D341Med (cell line): ENCODE measurements around the gene GAPDHS.
A peak's percentile ranks its signal among the peaks of the same experiment; 100 is the strongest.

Experiments used
- DNase-seq: peaks from one replicate; pipeline ENCODE4 v3.0.0; 2012; ENCODE audit warnings: low spot score

GAPDHS gene

DNA sequence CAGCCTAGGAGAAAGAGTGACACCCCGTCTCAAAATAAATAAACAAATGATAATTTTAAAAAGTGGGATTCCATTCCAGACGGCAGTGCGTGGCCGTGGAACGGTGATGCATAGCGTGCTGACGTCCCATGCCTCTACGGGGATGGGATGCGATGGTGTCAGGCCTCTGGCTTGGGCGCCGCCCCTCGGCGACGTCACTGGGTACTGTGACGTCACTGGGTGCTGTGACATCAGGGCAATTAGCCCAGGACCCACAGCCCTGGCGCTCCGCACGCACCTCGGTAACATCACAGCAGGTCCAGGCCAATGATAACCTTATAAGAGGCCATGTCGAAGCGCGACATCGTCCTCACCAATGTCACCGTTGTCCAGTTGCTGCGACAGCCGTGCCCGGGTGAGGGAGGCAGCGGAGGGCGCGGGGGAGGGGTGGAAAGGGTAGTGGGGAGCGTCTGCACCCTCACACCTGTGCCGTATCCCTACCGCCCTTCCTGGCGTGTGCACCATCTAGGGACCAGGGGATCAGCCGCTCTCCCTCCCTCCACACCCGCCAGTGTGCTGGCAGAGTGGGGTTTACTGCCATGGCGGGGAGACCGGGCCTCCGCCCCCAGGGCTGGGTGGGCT lies at the start of gene GAPDHS:
Gene GAPDHS, plus strand, starts transcription at position 256 of the 621 bp plus-strand sequence. Its CDS starts 72 bp downstream, at position 328.
- DNase-seq, result no peak

DNA sequence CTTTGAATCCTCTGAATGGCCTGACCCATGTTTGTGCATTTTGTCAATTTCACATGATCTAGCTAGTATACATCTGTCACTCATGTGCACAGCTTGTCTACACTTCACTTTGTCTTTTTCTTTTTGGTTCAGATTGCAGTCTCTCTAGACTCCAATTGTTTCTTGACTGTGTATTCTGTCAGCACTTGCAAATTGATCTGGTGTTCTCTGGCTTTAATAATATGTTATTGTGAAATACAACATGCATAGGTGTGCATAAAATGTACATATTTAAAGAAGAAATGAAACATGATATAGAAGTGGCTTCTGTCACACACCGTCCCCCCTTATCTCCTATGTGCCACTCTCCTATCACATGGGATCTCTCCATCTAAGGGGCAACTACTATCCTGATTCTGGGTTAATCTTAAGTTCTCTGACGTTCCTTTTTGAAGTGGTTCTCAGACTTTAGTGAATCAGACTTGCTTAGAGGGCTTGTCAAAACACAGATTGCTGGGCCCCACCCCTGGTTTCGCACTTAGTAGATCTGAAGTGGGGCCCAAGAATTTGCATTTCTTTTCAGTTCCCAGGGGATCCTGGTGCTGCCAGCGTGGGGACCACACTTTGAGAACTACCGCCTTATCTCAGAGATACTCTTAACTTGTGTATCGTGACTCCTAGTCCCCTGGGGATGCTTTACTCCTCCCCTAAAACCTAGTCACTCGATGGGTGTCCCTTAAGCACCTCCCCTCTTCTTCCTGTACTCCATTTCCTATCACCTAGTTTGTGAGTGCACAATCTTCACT lies 48.8 kb upstream of the GAPDHS start:
- no peak for DNase-seq

DNA sequence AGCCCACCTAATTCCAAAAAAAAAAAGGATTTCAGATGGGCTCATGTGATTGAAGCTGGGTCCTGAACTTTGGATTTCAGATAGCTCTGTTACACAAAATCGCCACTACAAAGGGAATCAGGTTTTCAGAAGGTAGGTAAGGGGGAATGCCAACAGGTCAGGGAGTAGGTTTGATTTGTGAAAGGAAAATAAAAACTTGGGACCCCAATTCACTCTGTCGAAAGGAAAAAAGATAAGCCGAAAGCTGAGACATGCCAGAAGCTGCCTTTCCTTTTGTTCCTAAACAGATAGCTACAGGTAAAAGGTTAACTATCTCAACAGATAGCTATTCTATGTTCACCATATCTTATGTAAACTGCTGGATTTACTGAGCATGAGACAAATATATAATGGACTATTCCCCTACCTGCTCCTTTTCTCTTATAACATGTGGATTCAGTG lies 47.0 kb upstream of the GAPDHS start:
- DNase-seq, result no peak

DNA sequence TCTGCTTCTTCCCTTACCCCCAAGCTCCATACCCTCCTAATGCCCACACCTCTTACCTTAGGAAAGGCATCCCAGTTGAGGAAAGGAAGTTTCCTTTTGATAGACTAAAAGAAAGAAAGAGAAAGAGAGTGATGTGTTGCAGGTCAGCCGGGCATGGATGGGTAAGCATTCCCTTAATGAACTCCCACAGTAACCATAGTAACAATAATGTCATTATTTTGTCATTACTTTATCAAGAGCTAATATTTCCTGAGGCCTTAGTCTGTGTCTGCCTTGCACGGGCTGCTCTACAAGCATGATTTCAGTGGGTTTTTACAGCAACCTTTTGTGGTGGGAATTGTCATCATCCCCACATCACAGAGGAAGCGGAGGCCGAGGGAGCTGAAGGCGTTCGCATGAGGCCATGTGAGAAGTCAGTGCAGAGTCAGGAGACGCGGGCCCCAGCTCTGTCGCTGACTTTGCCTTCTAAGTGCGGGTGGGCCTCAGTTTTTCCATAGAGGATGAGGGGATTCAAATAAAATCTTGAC lies 45.5 kb upstream of the GAPDHS start:
- DNase-seq, result no peak

DNA sequence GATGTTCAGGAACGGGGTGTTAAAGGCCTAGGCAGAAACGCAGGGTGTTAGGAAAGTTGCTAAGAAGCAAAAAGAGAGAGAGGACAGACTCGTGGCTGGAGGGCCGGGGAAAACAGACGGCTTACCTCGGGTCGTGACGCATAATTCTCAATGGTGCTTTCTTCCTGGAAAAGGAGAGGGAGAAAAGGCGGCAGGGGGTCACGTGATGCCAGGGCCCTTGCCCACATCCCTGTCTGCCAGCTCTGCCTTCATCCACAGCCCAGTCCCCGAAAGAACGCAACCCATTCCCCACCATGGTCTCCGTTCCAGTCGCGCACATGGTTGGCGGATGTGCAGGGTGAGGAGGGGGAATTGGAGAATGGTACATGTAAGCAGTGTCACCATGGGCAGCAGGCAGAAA lies 44.6 kb upstream of the GAPDHS start:
- no peak for DNase-seq

DNA sequence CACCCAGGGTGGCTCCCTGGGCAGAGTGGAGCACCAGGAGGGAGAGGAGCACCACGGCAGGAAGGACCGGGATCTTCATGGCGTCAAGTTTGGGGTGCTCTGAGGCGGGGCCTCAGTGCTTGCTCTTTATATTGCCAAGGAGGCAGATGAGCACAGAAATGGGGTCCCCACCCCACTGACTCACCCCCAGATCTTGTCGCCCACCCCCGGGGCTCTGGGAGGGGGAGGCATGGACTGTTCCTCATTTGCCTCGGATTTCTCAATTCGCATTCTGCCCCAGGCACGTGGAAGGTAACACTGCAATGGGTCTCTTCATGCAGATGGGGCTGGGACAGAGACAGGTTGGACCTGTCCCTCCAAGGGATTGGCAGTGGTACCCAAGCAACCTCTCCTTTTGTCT lies 42.9 kb upstream of the GAPDHS start, which contains the start of gene KRTDAP:
Gene KRTDAP, minus strand, starts transcription at position 101 of the 400 bp plus-strand sequence. Its CDS starts 22 bp downstream, at position 79.
- no peak for DNase-seq

DNA sequence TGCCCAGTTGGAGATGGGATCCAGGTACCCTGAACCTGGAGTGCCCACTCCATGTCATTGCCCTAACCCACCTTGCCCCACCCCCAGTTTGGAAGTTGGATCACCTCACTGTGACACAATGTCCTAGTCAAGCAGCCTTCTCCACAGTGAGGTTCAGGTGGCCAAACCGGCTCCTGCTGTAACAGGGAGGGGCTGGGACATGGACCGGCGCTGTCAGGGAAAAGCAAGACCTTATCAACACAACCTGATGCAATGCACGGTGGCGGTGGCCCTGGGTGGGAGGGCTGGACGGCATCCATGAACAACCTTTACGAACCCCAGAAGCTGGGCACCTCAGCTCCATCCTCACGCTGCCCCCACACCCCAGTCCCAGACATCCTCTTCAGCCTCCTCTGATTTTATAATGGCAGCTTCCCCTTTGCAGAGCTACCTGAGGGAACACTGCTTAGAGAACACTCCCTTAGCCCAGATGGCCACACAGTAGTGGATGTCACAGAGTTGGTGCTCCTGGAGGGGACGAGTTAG lies 41.4 kb upstream of the GAPDHS start:
- DNase-seq, result no peak

DNA sequence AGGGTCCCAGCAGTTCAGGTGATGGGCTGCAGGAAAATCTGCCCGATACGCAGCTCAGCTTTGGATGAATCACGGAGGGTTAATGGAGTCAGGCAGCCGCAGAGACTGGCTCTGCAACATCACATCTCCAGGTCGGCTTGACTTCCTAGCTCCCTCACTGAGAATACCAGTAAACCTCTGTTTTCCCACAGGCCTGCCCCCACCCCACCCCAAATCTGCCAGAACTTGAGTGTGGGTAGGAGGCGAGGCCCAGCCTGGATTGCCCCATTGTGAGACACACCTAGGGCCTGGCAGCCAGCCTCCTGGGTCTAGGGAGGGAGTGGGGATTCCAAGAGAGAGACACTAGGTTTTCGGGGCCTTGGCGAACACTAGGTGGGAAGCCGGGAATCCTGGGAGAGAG lies 39.3 kb upstream of the GAPDHS start:
- DNase-seq, result no peak

DNA sequence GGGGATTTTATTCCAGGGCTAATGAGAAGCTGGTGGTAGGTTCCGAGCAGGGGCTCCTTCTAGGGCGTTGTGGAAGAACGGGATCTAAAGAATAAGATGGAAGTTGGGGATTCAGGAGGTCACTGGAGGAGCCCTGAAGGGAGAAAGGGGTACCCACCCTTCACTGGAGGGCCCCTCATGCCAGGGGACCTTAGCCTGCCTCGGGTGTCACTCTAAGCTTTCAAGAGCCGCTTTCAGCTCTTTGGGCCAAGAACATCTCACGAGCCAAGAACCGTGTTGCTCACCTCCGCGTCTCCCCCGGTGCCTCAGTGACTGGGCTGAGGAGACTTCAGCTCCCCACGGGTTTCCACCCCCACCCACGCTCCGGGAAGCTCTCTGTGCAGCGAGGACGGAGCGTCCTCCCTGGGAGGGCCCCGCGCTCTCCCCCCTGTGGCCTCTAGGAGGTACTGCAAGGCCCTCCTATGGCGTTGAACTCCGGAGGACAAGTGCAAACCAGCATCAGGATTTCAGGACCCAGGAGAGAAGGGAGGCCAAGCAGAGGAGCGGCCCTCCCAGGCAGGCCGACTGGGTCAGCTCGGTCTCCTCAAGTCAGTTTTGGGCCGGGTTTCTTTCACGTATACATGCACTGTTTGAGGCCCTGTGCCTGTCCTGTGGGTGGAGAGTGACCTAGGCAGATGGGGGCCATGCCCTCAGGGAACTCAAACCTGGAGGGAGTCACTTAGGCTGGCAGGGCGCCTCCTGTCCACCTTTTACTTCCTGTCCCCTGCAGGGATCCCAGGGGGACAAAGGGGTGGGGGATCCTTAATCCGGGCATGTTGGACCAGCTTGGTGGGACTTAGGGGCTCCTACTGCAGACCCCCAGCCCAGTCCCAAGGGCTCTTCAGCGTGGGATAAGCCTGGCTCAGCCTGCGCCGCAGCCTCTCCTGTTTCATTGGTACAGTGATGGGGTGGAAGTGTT lies 37.9 kb upstream of the GAPDHS start:
- DNase-seq, result peak; percentile 92

DNA sequence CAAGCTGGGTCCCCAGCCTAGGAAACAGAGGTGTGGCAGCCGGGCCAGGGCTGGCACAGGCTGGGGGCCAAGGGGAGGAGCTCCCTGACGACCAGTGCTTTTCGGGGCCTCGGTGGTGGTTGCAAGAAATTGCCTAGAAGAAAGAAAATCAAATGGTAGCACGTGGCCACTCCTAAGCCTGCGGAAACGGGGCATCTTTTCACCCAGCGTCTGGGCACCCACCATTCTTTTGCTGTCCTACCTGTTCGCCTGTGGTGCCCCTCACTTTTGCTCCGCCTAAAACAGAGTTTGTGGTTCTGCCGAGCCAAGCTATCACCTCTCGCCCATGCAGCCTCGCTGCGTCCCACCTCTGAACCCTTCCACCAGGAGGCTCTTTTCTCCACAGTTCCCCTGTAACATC lies 35.9 kb upstream of the GAPDHS start:
- no peak for DNase-seq

DNA sequence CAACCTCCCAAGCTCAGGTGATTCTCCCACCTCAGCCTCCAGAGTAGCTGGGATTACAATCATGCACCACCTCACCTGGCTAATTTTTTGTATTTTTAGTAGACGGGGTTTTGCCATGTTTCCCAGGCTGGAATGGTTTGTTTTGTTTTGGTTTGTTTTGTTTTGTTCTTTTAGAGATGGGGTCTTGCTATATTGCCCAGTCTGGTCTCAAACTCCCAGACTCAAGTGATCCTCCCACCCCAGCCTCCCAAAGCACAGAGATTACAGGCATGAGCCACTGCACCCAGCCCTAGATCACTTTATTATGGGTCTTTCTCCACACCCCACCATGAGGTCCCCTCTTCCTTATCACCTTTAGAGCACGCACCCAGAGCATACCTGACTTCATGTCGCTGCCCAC lies 35.0 kb upstream of the GAPDHS start:
- DNase-seq, result no peak

DNA sequence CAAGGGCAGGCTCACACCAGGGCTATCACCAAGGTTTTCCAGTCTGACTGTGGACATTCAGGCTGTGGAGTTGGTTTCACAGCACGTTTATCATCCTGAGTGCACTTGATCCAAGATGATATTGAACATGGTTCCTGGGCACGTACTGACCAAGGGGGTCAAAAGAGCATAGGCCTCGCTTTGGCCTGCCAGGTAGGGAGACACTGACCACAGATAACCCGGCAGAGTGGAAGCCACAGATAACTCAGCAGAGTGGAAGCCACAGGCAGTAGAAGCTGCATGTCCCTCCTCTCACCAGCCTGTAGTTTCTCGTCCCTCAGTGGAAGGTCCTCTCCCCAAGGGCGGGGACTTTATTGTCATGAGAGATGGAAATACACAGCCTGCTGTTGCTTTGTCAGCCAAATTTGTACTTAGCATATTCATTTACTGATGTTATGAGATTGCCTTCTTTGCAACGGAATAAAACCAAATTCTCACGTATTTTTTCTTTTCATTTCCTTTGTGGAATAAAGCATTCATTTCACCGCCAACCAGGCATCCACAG lies 34.2 kb upstream of the GAPDHS start:
- DNase-seq, result no peak

DNA sequence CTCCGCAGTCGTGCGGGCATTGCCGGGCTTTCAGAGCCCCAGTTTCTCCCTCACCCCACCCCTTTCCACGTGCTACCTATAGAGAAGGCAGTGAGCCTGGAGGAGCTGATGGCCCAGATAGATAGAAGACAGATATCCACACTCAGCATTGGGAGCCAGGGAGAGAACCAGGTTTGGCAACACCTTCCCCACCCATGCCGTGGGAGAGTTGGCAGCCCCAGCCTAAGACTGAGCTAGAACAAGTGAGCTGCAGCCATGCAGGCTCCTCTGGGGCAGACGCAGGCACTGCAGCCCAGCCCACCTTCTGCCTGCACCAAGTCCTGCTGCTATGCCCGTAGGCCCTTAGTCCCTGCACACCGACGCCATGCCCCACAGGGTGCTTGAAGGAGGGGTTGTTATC lies 32.6 kb upstream of the GAPDHS start:
- DNase-seq, result no peak

DNA sequence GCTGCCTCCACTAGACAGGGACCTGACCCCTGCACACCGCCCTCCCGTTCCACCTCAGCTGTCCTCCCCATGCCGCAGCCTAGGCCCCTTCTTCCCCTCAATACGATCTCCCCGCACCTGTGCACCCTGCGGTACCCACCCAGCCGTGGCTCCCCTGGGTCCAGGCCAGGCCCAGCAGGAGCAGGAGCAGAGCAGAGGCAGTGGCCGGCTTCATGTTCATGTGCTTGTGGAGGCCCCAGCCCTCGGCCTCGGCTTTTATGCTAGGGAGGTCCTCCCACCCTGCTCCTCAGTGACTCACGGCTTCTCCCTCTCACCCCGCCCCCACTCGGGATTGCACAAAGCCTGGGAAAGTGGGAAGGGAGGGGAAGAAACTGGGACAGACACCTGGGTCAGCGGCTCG lies 31.6 kb upstream of the GAPDHS start:
- DNase-seq, result no peak

DNA sequence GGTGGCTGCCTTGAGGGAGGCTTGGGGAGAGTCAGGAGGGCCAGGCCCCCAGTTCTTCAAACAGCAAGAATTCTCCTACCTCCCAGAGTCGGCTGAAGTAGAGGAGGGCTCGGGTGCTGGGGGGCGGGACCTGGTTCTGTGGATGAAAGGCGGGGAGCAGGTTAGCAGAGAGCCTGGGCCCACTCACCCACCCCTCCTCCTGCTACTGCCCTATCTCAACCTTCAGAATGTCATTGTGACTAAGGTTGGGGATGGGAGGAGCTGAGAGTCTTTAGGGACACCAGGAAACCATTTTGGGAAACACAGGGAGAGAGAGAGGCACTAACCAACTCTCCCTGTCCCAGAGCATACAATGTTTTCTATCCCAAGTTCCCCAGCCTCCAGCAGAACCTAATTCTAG lies 30.5 kb upstream of the GAPDHS start:
- DNase-seq, result no peak

DNA sequence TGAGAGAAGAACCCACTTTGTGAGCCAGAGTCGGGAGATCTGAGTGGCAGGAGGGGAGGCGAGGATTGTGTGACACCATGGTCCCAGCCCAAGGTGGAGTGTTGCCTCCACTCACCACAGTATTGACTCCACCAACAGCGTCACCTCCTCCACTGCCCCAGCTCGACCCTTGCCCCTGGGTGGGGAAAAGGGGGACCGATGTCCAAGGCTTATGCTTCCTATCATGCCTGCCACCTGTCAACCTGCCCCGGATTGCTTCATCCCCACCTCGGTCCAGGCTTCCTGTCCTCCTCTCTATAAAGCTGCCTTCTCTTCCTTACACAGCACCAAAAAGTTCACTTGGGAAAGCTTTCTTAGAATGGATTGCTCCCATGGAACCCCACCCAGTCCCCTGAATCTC lies 27.2 kb upstream of the GAPDHS start:
- DNase-seq, result no peak

DNA sequence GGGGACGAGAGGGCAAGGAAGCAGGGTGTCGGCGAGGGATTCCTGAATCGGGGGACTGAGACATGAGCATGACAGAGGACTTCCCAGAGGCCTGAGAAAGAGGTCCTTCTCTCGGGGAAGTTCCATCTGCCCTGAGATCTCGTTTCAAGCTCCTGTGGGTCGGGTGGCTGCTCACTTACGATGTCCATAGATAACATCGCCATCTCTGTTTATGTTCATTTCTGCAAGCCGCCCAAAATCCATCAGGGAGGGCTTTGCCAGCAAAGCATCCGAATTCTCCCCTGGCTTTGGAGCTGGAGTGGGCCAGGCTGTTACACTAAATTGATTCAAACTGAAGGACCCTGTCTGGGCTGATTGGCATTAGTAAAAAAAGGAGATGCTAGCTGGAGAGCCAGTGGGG lies 25.7 kb upstream of the GAPDHS start:
- no peak for DNase-seq

DNA sequence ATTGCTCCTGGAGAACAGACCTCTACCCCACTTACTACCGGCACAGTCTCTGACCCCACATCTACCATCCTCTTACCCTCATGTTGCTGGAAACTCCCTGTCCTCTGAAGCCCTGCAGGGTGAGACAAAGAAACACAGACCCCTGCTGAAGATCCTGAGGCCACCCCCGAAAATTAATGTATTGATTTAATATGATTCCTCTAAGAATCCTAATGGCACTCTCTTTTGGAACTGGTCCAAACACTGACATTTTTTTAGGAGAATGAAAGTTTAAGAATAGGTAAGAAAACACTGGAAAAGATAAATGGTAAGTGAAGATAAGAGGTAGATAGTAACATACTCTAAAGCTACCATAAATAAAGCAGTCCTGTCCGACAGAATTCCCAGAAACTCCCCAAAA lies 25.1 kb upstream of the GAPDHS start:
- DNase-seq, result no peak

DNA sequence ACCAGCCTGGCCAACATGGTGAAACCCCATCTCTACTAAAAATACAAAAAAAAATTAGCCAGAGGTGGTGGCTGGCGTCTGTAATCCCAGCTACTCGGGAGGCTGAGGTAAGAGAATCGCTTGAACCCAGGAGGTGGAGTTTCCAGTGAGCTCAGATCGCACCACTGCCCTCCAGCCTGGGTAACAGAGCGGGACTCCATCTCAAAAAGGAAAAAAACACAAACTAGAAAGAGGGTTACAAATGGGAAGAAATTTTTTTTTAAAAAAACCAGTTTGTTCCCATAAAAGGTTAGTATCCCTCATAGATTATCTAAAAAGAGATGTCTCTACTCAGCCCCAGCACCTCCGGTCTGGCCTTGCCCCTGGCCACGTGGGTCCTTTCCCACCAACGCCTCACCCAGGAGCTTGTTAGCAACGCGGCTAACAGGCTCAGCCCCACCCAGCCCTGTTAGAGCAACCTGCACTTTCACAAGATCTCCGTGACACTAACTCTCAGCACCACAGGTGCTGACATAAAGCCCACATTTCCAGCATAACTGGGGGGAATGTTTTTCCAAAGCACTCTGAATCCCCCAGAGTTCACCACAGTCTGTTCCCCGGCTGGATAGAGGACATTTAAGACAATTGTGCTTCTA lies 24.1 kb upstream of the GAPDHS start:
- DNase-seq, result no peak

DNA sequence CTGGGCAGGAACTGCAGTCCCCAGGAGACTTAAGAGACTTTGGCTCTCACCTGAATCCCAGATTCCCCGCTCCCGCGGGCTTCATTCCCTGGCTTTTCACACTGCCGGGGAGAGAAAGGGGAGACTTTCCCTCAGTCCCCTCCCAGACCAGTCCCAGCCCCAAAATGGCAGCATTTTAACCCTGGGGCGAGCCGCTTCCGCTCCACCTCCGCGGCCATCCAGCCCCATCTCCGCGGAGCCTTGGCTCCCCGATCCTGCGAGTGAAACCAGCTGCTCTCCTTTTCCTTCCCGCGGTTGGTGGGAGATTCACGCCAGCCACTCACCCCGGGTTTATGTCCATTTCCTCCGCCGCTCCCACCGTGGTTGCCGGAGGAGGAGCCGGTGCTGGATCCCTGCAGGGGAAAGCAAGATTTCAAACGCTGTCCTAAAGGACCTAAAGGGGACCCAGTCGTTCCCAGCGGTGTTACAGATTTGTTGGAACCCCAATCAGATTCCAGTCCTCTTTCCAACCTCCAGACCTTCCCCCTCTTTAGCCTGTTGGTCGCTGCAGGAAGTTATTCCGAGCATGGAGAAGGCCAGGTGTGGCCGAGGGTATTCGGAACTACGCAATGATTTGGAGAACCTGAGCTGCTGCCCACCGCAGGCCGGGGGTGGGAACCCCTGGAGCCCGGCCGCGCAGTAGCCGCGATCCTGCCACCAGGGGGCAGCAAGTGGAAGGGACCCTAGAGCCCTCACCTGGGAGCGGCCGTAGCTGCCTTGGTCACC lies 23.2 kb upstream of the GAPDHS start:
- peak; percentile 90 for DNase-seq

DNA sequence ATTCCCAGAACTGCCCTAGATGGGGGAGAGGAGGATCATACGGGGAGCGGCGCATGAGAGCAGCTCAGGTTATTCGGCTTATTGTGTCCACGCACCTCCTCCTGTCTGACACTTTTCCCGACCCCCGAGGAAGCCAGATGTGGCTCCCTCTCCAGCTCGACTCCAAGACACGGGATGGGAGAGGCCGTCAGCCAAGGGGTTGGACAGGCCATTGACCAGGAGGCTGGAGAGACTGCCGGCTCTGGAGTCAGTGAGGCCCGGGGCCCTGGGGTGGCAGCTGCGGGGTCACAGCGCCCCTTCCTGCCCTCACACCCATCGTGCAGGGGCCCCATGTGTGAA lies 22.7 kb upstream of the GAPDHS start:
- no peak for DNase-seq
